Activated B cell treated with CpG ODN at 0.5 μM for 24 hours (primary cell): ENCODE measurements around the gene ATP10D. TPM values are rescaled to one million over a fixed set of nuclear protein-coding genes. Genes with fewer than 3 reads are reported as not detected.

ENCODE experiments used
- ATAC-seq: fragments of 200-7000 bp; cut with Tn5 transposase; one replicate; pipeline ENCODE4 v1.10.0; 2021; ENCODE audit warnings: low read depth, mild to moderate bottlenecking, moderate library complexity
- CTCF ChIA-PET: fragments of 350-600 bp; sonication (Branson Sonifier 250); formaldehyde crosslinking; loops from one replicate; lab custom pipeline; 2021; ENCODE audit warnings: antibody characterized with exemption; lab: Charles Lee
- POLR2A ChIA-PET: fragments of 350-600 bp; sonication (Branson Sonifier 250); formaldehyde crosslinking; loops from one replicate; lab custom pipeline; 2021; ENCODE audit warnings: antibody characterized with exemption; lab: Charles Lee
- DNase-seq: peaks from one replicate; pipeline ENCODE4 v3.0.0; 2022
- H3K27ac Mint-ChIP-seq: one replicate; pipeline ENCODE4 v1.8.0; 2020; ENCODE audit warnings: mixed read lengths
- H3K27me3 Mint-ChIP-seq: one replicate; pipeline ENCODE4 v1.8.0; 2021; ENCODE audit warnings: mixed read lengths
- H3K36me3 Mint-ChIP-seq: one replicate; pipeline ENCODE4 v1.8.0; 2021; ENCODE audit warnings: low read depth, mixed read lengths
- H3K4me1 Mint-ChIP-seq: one replicate; pipeline ENCODE4 v1.8.0; 2021; ENCODE audit warnings: mixed read lengths
- H3K4me3 Mint-ChIP-seq: one replicate; pipeline ENCODE4 v1.8.0; 2020; ENCODE audit warnings: mild to moderate bottlenecking, mixed read lengths
- H3K9me3 Mint-ChIP-seq: one replicate; pipeline ENCODE4 v1.8.0; 2020; ENCODE audit warnings: mixed read lengths
- intact Hi-C: fragments of 100-400 bp; cut with micrococcal nuclease; formaldehyde crosslinking; loops from one replicate; pipeline ENCODE4 v1.15.1; 2024
- total RNA-seq: library from RNA; stranded (reverse); gene quantifications from 2 replicates; pipeline ENCODE4 v1.2.3, GENCODE V29; 2022
- TF ChIP-seq, protein P1 (sequence below): fragments of 200-600 bp; IDR thresholded peaks from one replicate; pipeline ENCODE4 v1.8.0; 2022; ENCODE audit warnings: antibody characterized with exemption, mild to moderate bottlenecking

ATP10D gene
- 26.2 and 31.6 TPM in 2 replicates for total RNA-seq

DNA sequence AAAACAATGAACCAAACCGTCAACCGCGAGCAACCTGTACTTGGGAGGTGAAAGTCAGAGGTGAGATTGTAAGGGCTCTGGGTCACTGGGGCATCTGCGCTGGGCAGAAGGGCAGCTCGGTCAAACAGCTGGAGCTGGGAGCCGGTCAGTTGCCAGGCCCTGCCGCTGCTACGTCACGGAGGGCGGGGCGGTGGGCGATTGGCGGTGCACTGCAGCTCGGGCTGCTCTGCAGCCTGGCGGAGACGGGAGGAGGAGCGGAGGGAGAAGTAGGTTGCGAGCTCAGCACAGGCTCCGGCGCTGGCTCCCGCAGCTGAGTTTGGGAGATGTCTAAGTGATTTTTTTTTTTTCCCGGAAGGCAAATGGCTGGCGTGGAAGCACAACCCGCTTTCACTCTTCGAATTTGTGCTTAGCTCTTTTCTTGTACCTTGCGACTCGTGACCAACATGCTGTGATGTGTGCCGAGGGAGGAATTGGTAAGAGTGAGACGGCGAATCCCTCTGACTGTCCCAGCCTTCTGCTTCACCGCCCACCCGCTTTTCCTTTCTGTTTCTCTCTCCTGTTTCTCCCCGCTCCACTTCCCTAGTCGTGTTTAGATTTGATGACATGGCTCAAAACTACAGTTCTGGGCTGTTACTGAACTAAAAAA is at the start of gene ATP10D:
Gene ATP10D, plus strand, starts transcription at position 229 of the 646 bp plus-strand sequence. CDS start 27,266 bp downstream, outside the sequence.
- Mint-ChIP-seq H3K27me3 (no peaks in the 10 kb centered on the region), H3K36me3 (peaks cover 11% of the 10 kb centered on the region), H3K9me3 (peaks cover 5% of the 10 kb centered on the region), H3K4me3 (peak within 1 kb of the TSS; percentile 99), H3K27ac (peak within 1 kb of the TSS; percentile 99), H3K4me1 (peaks cover 64% of the 10 kb centered on the region)
- POLR2A ChIA-PET: interaction anchor here (0.7 to 4.1 kb wide), 10 partner anchors 9 to 429 kb away, joined by 3 to 71 read pairs (median 6); partner anchors contain the start of genes COMMD8 and NFXL1
- intact Hi-C loops: loop anchor here (1.0 to 2.0 kb wide), 7 partner anchors 9 to 856 kb away; partner anchors contain the start of genes COMMD8 and SLAIN2
- CTCF ChIA-PET: interaction anchor here (1.0 to 3.6 kb wide), 8 partner anchors 8 to 102 kb away, joined by 3 to 32 read pairs (median 7); partner anchors contain the start of gene COMMD8
- ATAC-seq (peak; percentile 96), DNase-seq (peak; percentile 82)
- TF ChIP-seq, protein P1, sequence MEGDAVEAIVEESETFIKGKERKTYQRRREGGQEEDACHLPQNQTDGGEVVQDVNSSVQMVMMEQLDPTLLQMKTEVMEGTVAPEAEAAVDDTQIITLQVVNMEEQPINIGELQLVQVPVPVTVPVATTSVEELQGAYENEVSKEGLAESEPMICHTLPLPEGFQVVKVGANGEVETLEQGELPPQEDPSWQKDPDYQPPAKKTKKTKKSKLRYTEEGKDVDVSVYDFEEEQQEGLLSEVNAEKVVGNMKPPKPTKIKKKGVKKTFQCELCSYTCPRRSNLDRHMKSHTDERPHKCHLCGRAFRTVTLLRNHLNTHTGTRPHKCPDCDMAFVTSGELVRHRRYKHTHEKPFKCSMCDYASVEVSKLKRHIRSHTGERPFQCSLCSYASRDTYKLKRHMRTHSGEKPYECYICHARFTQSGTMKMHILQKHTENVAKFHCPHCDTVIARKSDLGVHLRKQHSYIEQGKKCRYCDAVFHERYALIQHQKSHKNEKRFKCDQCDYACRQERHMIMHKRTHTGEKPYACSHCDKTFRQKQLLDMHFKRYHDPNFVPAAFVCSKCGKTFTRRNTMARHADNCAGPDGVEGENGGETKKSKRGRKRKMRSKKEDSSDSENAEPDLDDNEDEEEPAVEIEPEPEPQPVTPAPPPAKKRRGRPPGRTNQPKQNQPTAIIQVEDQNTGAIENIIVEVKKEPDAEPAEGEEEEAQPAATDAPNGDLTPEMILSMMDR: no peak

DNA sequence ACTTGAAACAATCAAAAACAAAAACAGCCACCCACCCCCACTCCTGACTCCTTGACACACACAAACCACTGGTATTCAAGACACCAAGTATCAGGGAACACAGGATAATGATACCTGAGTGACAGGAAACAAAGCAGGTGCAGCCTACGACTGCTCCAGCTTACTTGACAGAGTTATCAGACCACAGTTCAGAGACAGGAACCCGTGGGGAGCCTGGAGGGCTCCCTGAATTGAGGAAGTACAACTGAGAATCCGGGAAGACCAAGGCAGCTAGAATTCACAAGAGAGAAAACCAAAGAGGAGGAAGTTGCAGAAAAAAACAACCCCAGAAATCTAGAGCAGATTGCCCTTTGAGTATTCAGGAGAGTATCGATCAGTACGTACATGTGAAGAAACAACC is 42.1 kb upstream of the ATP10D start:
- H3K4me1 Mint-ChIP-seq: peaks cover 14% of the 10 kb centered on the region
- DNase-seq: no peak
- H3K4me3 Mint-ChIP-seq: peak overlapping the region; percentile 29
- ATAC-seq: peak; percentile 7
- H3K36me3 Mint-ChIP-seq: no peaks in the 10 kb centered on the region
- TF ChIP-seq, protein P1: no peak
- CTCF ChIA-PET: no interaction called here
- H3K27me3 Mint-ChIP-seq: no peaks in the 10 kb centered on the region
- peak overlapping the region; percentile 47 for H3K27ac Mint-ChIP-seq
- H3K9me3 Mint-ChIP-seq: no peaks in the 10 kb centered on the region
- intact Hi-C loops: no loop called here
- POLR2A ChIA-PET: no interaction called here

DNA sequence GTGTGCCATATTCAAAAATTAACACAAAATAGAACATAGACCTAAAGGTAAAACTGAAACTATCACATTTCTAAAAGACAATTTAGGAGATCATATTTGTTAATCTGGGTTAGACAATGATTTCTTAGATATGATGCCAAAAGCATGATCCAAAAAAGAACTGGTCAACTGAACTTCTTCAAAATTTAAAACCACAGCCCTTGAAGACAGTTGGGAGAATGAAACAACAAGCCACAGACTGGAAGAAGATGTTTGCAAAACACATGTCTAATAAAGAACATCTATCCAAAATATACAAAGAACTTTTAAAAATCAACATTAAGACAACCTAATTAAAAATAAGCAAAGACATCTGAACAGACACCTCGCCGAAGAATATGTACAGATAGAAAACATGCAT is 41.0 kb upstream of the ATP10D start:
- Mint-ChIP-seq H3K36me3 (peaks cover 2% of the 10 kb centered on the region), H3K4me3 (no peak overlapping the region), H3K4me1 (peaks cover 14% of the 10 kb centered on the region), H3K27me3 (no peaks in the 10 kb centered on the region), H3K27ac (no peak overlapping the region), H3K9me3 (no peaks in the 10 kb centered on the region)
- no peak for ATAC-seq
- TF ChIP-seq, protein P1: no peak
- DNase-seq: no peak
- ChIA-PET CTCF (no interaction called here), POLR2A (no interaction called here)
- intact Hi-C loops: no loop called here

DNA sequence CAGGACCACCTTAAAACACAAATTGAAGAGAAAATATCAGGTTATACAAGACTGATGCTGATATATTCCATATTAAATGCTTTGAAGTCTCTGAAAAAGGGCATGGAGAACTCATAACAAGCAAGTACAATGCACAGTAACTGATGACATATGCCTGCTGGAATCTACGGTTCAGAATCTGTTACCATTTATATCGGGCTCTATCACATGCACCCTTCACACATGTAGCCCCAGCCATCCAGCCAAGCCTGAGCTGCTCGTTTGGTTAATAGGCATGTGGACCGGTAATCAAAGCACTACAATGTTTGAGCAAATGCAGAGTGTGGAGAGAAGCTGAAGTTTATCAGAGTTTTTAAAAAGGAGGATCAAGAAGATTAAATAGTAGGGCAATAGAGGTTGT is 33.4 kb upstream of the ATP10D start:
- DNase-seq (no peak), ATAC-seq (no peak)
- ChIA-PET CTCF (no interaction called here), POLR2A (no interaction called here)
- Mint-ChIP-seq H3K4me3 (no peak overlapping the region), H3K27me3 (no peaks in the 10 kb centered on the region), H3K36me3 (peaks cover 62% of the 10 kb centered on the region), H3K27ac (no peak overlapping the region), H3K9me3 (no peaks in the 10 kb centered on the region), H3K4me1 (no peaks in the 10 kb centered on the region)
- intact Hi-C loops: no loop called here
- TF ChIP-seq, protein P1: no peak

DNA sequence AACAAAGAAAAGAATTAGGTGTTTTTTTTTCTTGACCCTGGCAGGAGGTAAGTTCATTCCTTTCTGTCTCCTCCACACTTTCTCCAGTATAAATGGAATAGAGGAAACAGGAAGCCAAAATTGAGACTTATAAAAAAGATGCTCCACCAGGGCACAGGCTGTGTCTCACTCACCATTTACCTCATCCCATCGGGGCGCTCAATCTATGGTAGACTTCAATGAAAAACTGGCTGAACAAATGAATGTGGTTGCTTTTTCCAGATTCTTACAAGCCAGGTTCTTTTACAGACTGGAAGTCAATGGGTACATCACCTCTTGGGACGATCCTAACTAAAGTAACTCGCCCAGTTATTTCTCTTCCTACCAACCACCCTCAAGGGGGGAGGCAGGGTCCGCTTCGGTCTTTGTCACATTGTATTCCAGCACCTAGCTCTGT is 22.3 kb upstream of the ATP10D start:
- H3K4me1 Mint-ChIP-seq: peaks cover 57% of the 10 kb centered on the region
- peaks cover 17% of the 10 kb centered on the region for H3K36me3 Mint-ChIP-seq
- H3K27ac Mint-ChIP-seq: peak overlapping the region; percentile 92
- DNase-seq (no peak), ATAC-seq (peak; percentile 2)
- CTCF ChIA-PET: interaction anchor here (0.8 to 2.2 kb wide), 12 partner anchors 18 to 110 kb away, joined by 3 to 32 read pairs (median 4); partner anchors contain the start of gene ATP10D
- intact Hi-C loops: loop anchor here (1.0 to 5.0 kb wide), 10 partner anchors 22 to 1368 kb away; partner anchors contain the start of genes ATP10D, CNGA1, CORIN and FRYL
- POLR2A ChIA-PET: interaction anchor here (0.6 to 4.7 kb wide), 16 partner anchors 22 to 1444 kb away, joined by 3 to 71 read pairs (median 4); partner anchors contain the start of genes ATP10D, OCIAD2 and SLAIN2
- H3K9me3 Mint-ChIP-seq: peaks cover 4% of the 10 kb centered on the region
- H3K27me3 Mint-ChIP-seq: no peaks in the 10 kb centered on the region
- TF ChIP-seq, protein P1: no peak
- H3K4me3 Mint-ChIP-seq: peak overlapping the region; percentile 90
